Measurements from ENCODE around the gene TTC27. TPM values are rescaled to one million over a fixed set of nuclear protein-coding genes. Genes with fewer than 3 reads are reported as not detected.

TTC27 gene
- polyA plus RNA-seq, 1 donor from 2014 or later, result 11.1 TPM

GRCh38 chr2:32720771-32721170 is 92.9 kb downstream of the TTC27 start:
- TF ChIP-seq EP300 (conservative IDR thresholded peaks at IDR 0.05; ENCODE audit: poor library complexity, severe bottlenecking) (no peak), REST (IDR thresholded peaks at IDR 0.05; ENCODE audit: borderline replicate concordance) (no peak), RAD21 (conservative IDR thresholded peaks at IDR 0.05) (no peak), MXI1 (conservative IDR thresholded peaks at IDR 0.05; ENCODE audit: poor library complexity, severe bottlenecking) (no peak), SMC3 (conservative IDR thresholded peaks at IDR 0.05; ENCODE audit: poor library complexity) (no peak), POLR2AphosphoS5 (IDR thresholded peaks at IDR 0.05) (no peak), TAF1 (IDR thresholded peaks at IDR 0.05; ENCODE audit: low read depth) (no peak), EZH2 (IDR thresholded peaks at IDR 0.05; ENCODE audit: borderline replicate concordance, insufficient read depth, low read length, poor library complexity, severe bottlenecking) (no peak)
- TF ChIP-seq, protein P1, sequence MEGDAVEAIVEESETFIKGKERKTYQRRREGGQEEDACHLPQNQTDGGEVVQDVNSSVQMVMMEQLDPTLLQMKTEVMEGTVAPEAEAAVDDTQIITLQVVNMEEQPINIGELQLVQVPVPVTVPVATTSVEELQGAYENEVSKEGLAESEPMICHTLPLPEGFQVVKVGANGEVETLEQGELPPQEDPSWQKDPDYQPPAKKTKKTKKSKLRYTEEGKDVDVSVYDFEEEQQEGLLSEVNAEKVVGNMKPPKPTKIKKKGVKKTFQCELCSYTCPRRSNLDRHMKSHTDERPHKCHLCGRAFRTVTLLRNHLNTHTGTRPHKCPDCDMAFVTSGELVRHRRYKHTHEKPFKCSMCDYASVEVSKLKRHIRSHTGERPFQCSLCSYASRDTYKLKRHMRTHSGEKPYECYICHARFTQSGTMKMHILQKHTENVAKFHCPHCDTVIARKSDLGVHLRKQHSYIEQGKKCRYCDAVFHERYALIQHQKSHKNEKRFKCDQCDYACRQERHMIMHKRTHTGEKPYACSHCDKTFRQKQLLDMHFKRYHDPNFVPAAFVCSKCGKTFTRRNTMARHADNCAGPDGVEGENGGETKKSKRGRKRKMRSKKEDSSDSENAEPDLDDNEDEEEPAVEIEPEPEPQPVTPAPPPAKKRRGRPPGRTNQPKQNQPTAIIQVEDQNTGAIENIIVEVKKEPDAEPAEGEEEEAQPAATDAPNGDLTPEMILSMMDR (IDR thresholded peaks at IDR 0.05; ENCODE audit: poor library complexity, severe bottlenecking), result no peak
- Histone ChIP-seq H3F3A (ENCODE audit: insufficient read depth, low read length, poor library complexity, severe bottlenecking) (no peaks in the 10 kb centered on the region), H3K9me3 (ENCODE audit: low read length) (no peaks in the 10 kb centered on the region), H3K4me3 (ENCODE audit: low read length) (no peak overlapping the region), H3K4me2 (ENCODE audit: low read length) (no peak overlapping the region), H3K36me3 (ENCODE audit: insufficient read depth, low read length) (no peaks in the 10 kb centered on the region), H2AFZ (ENCODE audit: low read depth, low read length) (no peak overlapping the region), H3K79me2 (replicated peaks; ENCODE audit: insufficient read depth, low read length) (no peaks in the 10 kb centered on the region), H3K9me2 (ENCODE audit: insufficient read depth, low read length) (no peaks in the 10 kb centered on the region), H3K9ac (ENCODE audit: low read length) (no peak overlapping the region), H3K27me3 (ENCODE audit: insufficient read depth, low read depth, low read length) (no peaks in the 10 kb centered on the region), H4K20me1 (ENCODE audit: insufficient read depth) (no peaks in the 10 kb centered on the region), H3K27ac (ENCODE audit: low read length) (no peak overlapping the region)

- no peaks in the 10 kb centered on the region for H3K36me3 ChIP-seq (ENCODE audit: insufficient read depth, low read length)
- H2AFZ ChIP-seq (ENCODE audit: low read depth, low read length), result no peak overlapping the region
- no peaks in the 10 kb centered on the region for H3K27me3 ChIP-seq (ENCODE audit: insufficient read depth, low read depth, low read length)
- no peak overlapping the region for H3K4me3 ChIP-seq (ENCODE audit: low read length)
- H3K4me2 ChIP-seq (ENCODE audit: low read length), result no peak overlapping the region
- H3K9me3 ChIP-seq (ENCODE audit: low read length), result no peaks in the 10 kb centered on the region
- H3K9me2 ChIP-seq (ENCODE audit: insufficient read depth, low read length), result no peaks in the 10 kb centered on the region
- no peaks in the 10 kb centered on the region for H3F3A ChIP-seq (ENCODE audit: insufficient read depth, low read length, poor library complexity, severe bottlenecking)
- TF ChIP-seq EP300 (conservative IDR thresholded peaks at IDR 0.05; ENCODE audit: poor library complexity, severe bottlenecking) (no peak), RAD21 (conservative IDR thresholded peaks at IDR 0.05) (no peak), MXI1 (conservative IDR thresholded peaks at IDR 0.05; ENCODE audit: poor library complexity, severe bottlenecking) (no peak), TAF1 (IDR thresholded peaks at IDR 0.05; ENCODE audit: low read depth) (no peak), SMC3 (conservative IDR thresholded peaks at IDR 0.05; ENCODE audit: poor library complexity) (no peak), EZH2 (IDR thresholded peaks at IDR 0.05; ENCODE audit: borderline replicate concordance, insufficient read depth, low read length, poor library complexity, severe bottlenecking) (no peak), POLR2AphosphoS5 (IDR thresholded peaks at IDR 0.05) (no peak), REST (IDR thresholded peaks at IDR 0.05; ENCODE audit: borderline replicate concordance) (no peak)
- TF ChIP-seq, protein P1 (IDR thresholded peaks at IDR 0.05; ENCODE audit: poor library complexity, severe bottlenecking), result no peak
- H4K20me1 ChIP-seq (ENCODE audit: insufficient read depth), result no peaks in the 10 kb centered on the region
- no peak overlapping the region for H3K27ac ChIP-seq (ENCODE audit: low read length)
- no peak overlapping the region for H3K9ac ChIP-seq (ENCODE audit: low read length)
- H3K79me2 ChIP-seq (replicated peaks; ENCODE audit: insufficient read depth, low read length), result no peaks in the 10 kb centered on the region
These were observed 93.5 kb downstream of the TTC27 start for GRCh38 chr2:32721376-32721775.

Data from neural cell (in vitro differentiated cells).